C4-2B (cell line): ENCODE measurements around the gene NSG2.
A peak's percentile ranks its signal among the peaks of the same experiment; 100 is the strongest.

ENCODE experiments used
- H3K27ac ChIP-seq: fragments of 450-650 bp; 2 replicates; pipeline ENCODE4 v1.5.1; 2017
- CTCF ChIP-seq: fragments of 450-650 bp; conservative IDR thresholded peaks from 2 replicates; pipeline ENCODE4 v1.5.1; 2017; ENCODE audit warnings: mild to moderate bottlenecking
- ZFX ChIP-seq: fragments of 450-650 bp; IDR thresholded peaks from 2 replicates; pipeline ENCODE4 v1.6.1; 2017

Gene NSG2

DNA sequence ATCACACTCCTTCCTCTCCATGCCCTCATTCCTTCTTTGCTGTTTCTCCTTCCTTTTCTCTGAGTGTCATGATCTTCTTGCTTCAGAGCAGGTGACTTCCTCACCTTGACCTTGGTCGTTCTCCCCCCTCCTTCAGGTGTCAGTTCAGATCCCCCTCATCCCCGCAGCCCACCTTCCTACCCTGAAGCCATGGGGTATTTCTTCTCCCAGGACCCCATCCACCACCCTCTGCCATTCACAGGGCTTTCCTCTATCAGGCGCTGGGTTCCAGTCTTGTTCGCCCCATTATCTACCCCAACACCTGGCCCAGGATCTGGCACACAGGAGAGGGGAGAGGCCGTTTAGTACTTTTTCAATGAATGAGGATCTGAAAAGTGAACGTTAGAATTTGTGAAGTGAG lies 101.0 kb downstream of the NSG2 start:
- TF ChIP-seq ZFX (no peak), CTCF (no peak)
- peak overlapping the region; percentile 53 for H3K27ac ChIP-seq

- H3K27ac ChIP-seq = peak overlapping the region; percentile 73
Measured at GRCh38 chr5:174147012-174147411, 101.5 kb downstream of the NSG2 start.

- TF ChIP-seq ZFX (no peak), CTCF (no peak)
- H3K27ac ChIP-seq = peak overlapping the region; percentile 73
Measured at GRCh38 chr5:174147551-174147950, 102.0 kb downstream of the NSG2 start.

- no peak overlapping the region for H3K27ac ChIP-seq
- TF ChIP-seq CTCF (no peak), ZFX (no peak)
Measured at GRCh38 chr5:174148721-174149120, 103.2 kb downstream of the NSG2 start.

DNA sequence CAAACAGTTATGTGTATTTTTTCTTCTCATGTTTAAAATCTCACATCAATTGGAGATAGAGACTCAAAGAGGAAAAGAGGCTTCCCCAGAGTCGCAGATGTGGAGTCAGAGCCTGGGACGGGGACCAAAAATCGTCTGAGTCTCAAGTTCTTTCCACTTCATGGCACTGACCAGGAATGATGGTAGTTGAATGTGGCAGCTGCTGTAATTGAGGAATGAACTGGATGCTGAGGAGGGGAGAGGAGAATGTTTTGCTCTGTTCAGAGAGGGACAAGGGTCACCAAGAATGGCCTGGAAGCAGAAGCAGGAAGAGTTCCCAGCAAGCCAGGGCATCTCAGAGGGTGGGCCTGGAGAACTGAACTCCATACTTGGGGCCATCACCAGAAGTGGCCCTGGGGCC lies 103.9 kb downstream of the NSG2 start:
- no peak overlapping the region for H3K27ac ChIP-seq
- no peak for TF ChIP-seq ZFX
- no peak for TF ChIP-seq CTCF

DNA sequence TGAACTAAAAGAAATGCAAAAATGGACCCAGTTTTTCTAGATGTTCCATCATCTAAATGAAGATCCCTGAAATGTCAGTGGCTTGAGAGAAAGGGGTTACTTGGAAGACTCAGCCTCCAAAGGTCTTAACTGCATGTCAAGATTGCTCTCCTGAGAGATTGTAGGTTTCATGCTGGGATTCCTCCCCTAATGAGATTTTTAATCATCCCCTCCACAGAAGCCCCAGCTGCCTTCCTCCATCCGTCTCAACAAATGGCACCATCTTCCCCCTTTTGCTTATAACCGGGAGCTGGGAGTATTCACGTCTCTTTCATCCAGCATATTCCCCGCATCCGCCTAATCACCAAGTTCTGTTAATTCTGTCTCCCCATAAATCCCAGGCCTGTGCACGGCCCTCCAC lies 104.5 kb downstream of the NSG2 start:
- H3K27ac ChIP-seq = no peak overlapping the region
- TF ChIP-seq ZFX (no peak), CTCF (no peak)

GRCh38 chr5:174151599-174152181 lies 106.2 kb downstream of the NSG2 start:
- no peak overlapping the region for H3K27ac ChIP-seq
- no peak for TF ChIP-seq CTCF
- no peak for TF ChIP-seq ZFX

DNA sequence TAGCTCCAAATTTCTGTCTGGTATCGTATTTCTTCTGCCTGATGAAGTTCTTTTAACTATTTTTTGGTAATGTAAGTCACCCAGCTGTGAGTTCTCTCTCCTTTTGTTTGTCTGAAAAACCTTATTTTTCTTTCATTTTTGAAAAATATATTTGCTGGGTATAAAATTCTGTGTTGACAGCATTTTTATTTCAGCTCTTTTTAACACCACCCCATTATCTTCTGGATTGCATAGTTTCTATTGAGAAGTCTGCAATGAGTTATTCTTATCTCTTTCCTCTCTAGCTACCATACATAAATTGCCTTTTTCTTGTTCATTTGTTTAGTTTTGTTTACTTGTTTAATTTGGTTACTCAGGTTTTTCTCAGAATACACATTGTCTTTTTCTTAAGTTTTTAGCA lies 109.1 kb downstream of the NSG2 start:
- no peak overlapping the region for H3K27ac ChIP-seq
- TF ChIP-seq ZFX (no peak), CTCF (no peak)
